C1 segment of cervical spinal cord (tissue), 14 donors: ENCODE measurements around the gene TMEM186.
A peak's percentile ranks its signal among the peaks of the same experiment; 100 is the strongest.
"Not testable (repeated sequence)": the region's sequence is repeated elsewhere in the genome, so short reads cannot be mapped to it uniquely, and the experiment has no call there.

Source experiments
- DNase-seq, 14 donors: peaks; one replicate each; lab custom pipeline; 2025; lab: John Stamatoyannopoulos, UW

Gene TMEM186

DNA sequence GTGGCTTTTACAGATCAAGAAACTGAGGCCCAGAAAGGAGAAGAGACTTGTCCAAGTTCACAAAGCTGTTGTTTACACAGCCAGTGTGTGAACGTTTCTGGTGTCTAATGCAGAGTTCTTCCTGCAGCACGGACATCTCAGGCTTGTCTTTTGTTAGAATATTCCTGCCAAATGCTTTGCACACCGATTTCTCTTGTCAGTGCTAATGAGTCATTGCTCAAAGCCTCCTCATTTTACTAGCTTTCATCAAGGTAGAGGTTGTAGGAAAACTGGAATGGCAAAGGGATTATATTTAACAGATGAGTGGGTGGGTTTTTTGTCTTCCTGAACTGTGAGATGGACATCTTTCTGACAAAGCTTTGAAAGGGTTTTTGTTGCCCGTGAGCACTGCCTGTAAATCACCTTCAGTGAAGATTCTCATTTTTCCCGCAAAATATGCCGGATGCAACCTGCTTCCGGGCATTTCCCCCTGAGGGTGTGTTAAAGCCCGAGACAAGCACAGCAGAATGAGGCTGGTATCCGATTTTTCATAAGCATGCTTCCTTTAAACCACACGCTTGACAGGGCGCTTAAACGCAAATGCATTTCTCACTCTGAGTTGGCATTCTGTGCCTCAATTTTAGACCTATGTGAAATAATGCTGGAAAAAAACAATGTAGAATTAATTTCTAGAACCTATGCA is 14.9 kb upstream of the TMEM186 start:
- no peak for DNase-seq

DNA sequence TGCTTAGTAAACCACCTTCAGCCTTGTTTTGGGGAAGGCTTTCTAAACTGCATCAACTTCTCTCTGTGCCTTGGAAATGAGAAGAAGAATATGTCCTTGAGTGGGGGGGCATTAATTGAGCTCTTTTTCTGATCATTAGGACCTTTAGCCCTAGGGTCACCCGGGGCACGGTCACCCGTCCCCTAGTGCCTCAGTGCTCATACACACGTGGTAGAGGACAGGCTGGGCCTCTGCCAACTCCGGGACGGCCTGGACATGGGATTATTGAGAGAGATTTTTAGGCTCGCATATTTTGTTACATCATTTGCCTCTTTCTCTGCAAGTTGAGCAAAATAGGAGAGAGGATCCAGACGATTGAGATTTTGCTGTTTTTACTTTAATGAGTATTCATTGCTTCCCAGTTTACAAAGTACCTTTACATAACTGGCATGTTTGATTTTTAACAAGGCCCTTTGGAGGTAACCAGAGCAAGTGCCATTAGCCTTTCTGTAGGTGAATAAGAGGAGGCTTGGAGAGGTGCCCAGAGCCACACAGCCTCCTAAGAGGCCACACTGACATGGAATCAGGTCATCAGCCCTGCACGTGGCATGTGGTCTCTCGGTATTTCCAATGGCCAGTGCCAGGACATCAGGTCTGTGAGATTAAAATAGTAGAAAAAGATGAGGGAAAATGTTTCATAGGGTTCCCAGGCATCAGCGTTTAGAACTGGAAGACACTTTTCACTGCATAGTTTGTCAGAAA is 11.3 kb upstream of the TMEM186 start:
- DNase-seq, result no peak

DNA sequence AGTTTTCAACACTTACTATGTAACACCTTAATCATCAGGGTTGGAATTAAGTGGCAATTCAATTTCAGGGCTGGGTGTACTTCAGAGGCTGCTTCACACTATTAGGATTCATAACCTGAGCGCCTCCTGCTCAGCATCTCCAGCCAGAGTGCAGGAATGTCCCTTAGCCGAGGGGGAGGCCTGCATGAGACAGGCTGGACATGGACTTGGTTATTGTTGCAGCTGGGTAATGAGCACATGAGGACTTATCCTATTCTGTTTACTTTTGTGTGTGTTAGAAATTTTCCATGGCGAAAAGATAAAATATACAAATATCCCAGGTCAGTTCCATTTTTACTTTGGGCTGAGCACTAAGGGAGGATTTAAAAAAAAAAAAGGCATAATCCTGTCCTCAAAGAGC is 10.6 kb upstream of the TMEM186 start:
- DNase-seq, result no peak

GRCh38 chr16:8807189-8807588 is 9.8 kb upstream of the TMEM186 start:
- no peak for DNase-seq

GRCh38 chr16:8806272-8806983 is 9.0 kb upstream of the TMEM186 start:
- DNase-seq, result peak in 1 of 14 donors; percentile 36

DNA sequence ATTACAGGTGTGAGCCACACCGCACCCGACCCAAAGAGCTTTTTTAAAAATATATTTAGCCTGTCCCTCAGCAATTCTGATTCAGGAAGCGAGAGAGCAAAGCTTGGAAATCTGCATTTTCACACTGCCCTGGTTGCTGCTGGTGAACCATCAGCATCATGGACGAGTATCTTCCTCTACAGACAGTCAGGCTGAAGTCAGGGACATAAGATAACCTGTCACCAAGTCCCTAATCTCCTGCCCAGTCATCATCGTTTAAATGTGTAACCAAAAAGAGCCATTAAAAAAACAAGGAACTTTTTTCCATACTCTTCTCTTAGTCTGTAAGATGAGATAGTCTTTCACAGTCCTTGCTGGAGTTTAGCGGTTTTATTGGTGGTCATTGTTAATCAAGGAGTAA is 6.9 kb upstream of the TMEM186 start:
- no peak for DNase-seq

GRCh38 chr16:8803733-8804132 is 6.3 kb upstream of the TMEM186 start:
- DNase-seq, result not testable (repeated sequence)

DNA sequence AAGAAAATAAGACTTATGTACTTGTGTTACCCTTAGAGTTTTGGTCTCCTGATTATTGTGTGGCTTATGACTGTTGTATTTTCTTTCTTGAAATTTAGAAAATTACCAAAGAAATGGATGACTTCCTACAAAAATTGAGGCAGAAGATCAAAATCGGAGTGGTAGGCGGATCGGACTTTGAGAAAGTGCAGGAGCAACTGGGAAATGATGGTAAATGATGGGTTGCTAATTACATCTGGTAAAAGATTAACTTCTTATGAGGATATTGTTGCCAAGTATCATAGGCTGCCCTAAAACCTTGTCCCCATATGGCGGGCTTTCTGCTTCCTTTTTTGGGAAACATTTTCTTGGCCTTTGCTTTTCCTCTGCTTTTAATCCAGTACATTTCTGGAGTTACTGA is 4.3 kb upstream of the TMEM186 start:
- no peak for DNase-seq

GRCh38 chr16:8798535-8799157 is 1.2 kb upstream of the TMEM186 start:
- no peak for DNase-seq

DNA sequence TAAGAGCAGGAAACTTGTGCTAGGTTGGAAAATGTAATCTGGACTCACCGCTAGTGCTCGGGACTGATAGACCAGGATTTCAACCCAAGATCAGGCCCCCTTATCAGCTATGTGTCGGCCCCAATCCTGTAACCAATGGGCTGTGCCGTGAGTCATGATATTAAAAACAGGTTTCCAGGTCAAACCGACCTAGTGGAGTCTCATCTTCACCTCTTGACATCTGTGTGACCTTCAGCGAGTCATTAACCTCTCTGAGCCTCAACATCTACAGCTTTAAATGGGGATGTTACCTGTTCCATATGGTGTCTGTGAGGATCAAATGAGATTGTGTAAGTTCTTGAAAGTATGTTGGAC is 712 bp upstream of the TMEM186 start:
- DNase-seq, result no peak

DNA sequence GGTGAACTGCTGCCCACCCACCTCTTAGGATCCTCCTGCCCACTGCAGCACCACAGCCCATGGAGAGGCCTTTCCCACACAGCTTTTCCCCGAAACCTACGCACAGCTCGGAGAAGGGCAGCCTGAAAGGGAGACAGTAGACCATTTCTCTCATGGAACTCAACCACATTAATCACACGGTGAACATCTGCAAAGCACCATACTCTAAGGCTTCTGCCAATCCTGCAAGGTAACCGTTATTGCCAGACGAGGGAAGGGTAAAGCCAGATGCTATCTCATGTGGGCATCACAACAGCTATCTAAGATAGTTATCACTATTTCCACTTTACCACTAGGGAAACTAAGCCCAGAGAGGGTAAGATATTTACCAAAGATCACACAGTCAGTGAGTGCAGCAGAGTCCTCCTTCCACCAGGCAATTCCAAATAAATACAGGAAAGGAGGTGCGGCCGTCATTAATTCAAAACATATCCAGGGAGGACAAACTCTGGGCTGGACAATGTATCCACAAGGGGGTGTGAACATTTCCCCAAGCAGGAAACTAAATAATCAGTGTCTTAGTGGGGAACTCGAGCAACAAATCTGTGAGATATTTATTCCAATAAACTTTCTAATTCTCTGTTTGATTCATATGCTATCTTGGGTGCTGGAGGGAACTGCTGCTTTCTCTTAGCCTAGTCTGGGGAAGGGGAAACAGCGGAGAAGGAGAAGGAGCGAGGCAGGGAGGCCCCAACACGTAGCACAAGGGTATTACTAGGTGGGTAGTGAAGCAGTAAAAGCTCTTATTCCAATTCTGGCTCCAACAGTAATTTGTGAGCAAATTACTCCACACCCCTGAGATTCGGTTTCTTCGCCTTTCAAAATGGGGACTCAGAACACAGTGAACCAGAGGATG is 723 bp downstream of the TMEM186 start:
- no peak for DNase-seq

DNA sequence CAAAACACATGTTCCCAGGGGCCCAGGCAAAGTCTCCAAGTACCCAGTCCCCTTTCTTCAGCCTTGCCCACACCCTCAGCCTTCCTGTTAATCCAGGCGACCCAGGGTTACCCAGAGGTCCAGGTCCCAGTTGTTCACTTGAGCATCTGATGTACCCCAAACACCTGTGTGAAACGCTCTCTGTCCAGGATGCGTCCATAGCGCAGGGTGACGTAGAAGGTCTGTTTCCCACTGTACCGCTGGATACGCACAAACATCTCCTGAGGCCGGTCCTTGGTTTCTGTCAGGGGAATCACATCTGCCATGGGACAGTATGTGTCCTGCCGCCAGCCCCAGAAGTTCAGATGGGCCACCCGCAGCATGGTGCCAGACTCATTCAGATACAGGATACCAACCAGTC is 1.6 kb downstream of the TMEM186 start:
- DNase-seq, result no peak

- DNase-seq, result no peak
These were observed 2.3 kb downstream of the TMEM186 start for GRCh38 chr16:8795091-8795490.

GRCh38 chr16:8788578-8789172 is 8.8 kb downstream of the TMEM186 start:
- DNase-seq, result no peak

GRCh38 chr16:8786316-8786715 is 11.1 kb downstream of the TMEM186 start:
- not testable (repeated sequence) for DNase-seq

GRCh38 chr16:8785408-8785807 is 12.0 kb downstream of the TMEM186 start:
- no peak for DNase-seq

GRCh38 chr16:8782673-8783072 is 14.8 kb downstream of the TMEM186 start:
- no peak for DNase-seq

GRCh38 chr16:8781797-8782196 is 15.6 kb downstream of the TMEM186 start:
- no peak for DNase-seq

DNA sequence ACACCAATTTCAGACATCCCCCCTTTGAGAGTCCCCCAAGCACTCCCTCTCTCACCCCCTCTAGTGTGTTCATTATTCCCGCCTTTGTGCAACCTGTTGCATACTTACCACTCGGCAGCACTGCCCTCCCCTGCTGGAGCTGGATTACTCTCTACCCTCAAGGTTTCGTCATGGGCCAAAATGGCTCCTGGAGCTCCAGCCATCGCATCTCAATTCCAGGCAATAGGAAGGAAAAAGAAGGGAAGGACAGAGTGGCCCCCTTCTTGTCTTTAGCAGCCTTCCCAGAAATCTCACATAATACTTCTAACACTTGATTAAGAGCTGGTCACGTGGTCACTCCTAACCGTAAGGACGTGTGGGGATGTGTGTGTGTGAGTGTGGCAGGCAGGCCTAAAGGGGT is 20.2 kb downstream of the TMEM186 start:
- DNase-seq, result no peak

DNA sequence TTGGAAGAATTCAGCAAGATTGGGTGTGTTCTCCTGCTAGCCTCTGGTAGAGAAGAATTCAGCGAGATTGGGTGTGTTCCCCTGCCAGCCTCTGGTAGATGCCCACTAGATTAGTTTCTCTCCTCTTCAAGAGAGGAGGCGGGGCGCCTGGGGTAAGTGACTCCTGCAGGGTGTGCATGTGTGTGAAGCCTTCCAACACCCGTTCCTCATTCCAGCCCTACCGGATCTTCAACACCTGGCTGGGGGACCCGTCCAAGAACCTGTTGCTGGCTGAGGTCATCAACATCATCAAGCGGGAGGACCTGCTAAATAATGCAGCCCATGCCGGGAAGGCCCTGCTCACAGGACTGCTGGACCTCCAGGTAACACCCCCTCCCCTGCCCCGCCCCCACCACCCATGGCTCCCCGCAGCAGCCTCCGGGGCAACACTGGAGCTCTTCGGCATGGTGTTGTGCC is 21.3 kb downstream of the TMEM186 start:
- DNase-seq, result no peak

DNA sequence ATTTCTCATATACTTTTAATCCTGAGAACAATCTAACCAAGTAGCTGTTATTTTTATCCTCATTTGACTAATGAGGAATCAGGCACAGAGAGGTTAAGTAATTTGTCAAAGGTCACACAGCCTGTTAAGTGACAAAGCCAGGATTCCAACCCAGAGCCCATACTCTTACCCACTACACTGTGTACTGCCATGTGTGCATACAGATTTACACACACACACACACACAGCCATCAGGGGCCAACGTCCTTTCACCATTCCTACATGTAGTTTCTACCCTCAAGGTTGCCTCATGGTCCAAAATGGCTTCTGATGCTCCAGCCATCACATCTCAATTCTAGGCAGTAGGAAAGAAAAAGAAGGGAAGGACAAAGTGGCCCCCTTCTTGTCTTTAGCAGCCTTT is 22.1 kb downstream of the TMEM186 start:
- no peak for DNase-seq
